Subcutaneous abdominal adipose tissue (tissue), 5 donors: ENCODE data around the gene RBMS1.

ENCODE experiments used
- H3K27ac ChIP-seq: one replicate; pipeline ENCODE4 v1.7.0; 2013; ENCODE audit warnings: low read depth, mild to moderate bottlenecking, inconsistent platforms, low read length, moderate library complexity
- H3K27me3 ChIP-seq, 5 donors: one replicate each; pipeline ENCODE4 v1.7.0; 2013; ENCODE audit warnings: low read length in 5 of 5, inconsistent platforms in 1 of 5; ENCODE audit not compliant: control insufficient read depth in 5 of 5, insufficient read depth in 4 of 5
- H3K36me3 ChIP-seq, 5 donors: one replicate each; pipeline ENCODE4 v1.7.0; 2013; ENCODE audit warnings: low read length in 5 of 5; ENCODE audit not compliant: control insufficient read depth in 5 of 5, insufficient read depth in 5 of 5
- H3K4me1 ChIP-seq, 5 donors: one replicate each; pipeline ENCODE4 v1.7.0; 2013; ENCODE audit warnings: low read length in 5 of 5, mild to moderate bottlenecking in 3 of 5, moderate library complexity in 1 of 5; ENCODE audit not compliant: control insufficient read depth in 5 of 5, insufficient read depth in 5 of 5
- H3K4me3 ChIP-seq, 5 donors: one replicate each; pipeline ENCODE4 v1.7.0; 2013; ENCODE audit warnings: low read length in 5 of 5, low read depth in 1 of 5
- H3K9ac ChIP-seq, 5 donors: one replicate each; pipeline ENCODE4 v1.7.0; 2013; ENCODE audit warnings: low read length in 5 of 5, mild to moderate bottlenecking in 4 of 5, moderate library complexity in 3 of 5
- H3K9me3 ChIP-seq, 5 donors: one replicate each; pipeline ENCODE4 v1.7.0; 2013; ENCODE audit warnings: low read length in 5 of 5; ENCODE audit not compliant: control insufficient read depth in 5 of 5
- donor health status: healthy.
- donor health status: healthy.
- donor health status: healthy.
- donor health status: healthy.
- donor health status: healthy.

The RBMS1 gene

GRCh38 chr2:160294339-160294803 lies 199.2 kb downstream of the RBMS1 start:
- no peaks in the 10 kb centered on the region for H3K27me3 ChIP-seq
- H3K27ac ChIP-seq = peak overlapping the region; percentile 76
- H3K9ac ChIP-seq = no peak overlapping the region
- H3K4me3 ChIP-seq = no peak overlapping the region
- no peaks in the 10 kb centered on the region for H3K9me3 ChIP-seq
- H3K4me1 ChIP-seq = peaks cover 3 to 40% (median 33%) of the 10 kb centered on the region in 5 donors
- peaks cover 12 to 34% (median 26%) of the 10 kb centered on the region in 5 donors for H3K36me3 ChIP-seq

- Histone ChIP-seq H3K9me3 (no peaks in the 10 kb centered on the region), H3K36me3 (peaks cover 8 to 26% (median 21%) of the 10 kb centered on the region in 5 donors), H3K9ac (peak overlapping the region in 1 of 5 donors; percentile 4), H3K4me1 (peaks cover 3 to 45% (median 35%) of the 10 kb centered on the region in 5 donors), H3K4me3 (no peak overlapping the region), H3K27ac (peak overlapping the region; percentile 76), H3K27me3 (no peaks in the 10 kb centered on the region)
Observed at GRCh38 chr2:160293391-160294091, 200.1 kb downstream of the RBMS1 start.

DNA sequence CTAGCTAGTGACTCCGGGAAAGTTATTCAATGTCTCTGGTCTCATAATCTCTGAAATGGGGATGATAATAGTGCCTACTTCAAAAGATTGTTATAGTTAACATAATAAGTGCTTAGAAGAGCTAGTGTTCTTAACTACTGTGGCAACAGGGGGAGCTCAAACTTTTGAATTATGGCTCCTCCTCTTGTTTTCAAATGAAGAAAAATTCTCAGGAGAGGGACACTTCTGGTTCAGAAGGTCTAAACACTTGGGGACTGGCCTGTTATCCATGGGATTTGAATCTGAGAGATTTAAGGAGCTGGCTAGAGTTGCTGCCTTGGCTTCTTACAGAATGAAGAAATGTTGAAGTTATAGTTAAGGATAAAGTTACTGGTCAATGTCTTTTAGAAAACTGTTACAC lies 201.4 kb downstream of the RBMS1 start:
- Histone ChIP-seq H3K27me3 (no peaks in the 10 kb centered on the region), H3K9me3 (no peaks in the 10 kb centered on the region), H3K9ac (peak overlapping the region in 2 of 5 donors; percentile 4 to 34), H3K27ac (peak overlapping the region; percentile 76), H3K36me3 (peaks cover 0 to 19% (median 14%) of the 10 kb centered on the region in 5 donors), H3K4me3 (no peak overlapping the region), H3K4me1 (peaks cover 3 to 46% (median 35%) of the 10 kb centered on the region in 5 donors)

- Histone ChIP-seq H3K27me3 (no peaks in the 10 kb centered on the region), H3K4me3 (no peak overlapping the region), H3K4me1 (peaks cover 3 to 46% (median 35%) of the 10 kb centered on the region in 5 donors), H3K9me3 (no peaks in the 10 kb centered on the region), H3K9ac (no peak overlapping the region), H3K36me3 (peaks cover 4 to 15% (median 12%) of the 10 kb centered on the region in 5 donors), H3K27ac (peak overlapping the region; percentile 20)
Observed at GRCh38 chr2:160291382-160291781, 202.2 kb downstream of the RBMS1 start.

DNA sequence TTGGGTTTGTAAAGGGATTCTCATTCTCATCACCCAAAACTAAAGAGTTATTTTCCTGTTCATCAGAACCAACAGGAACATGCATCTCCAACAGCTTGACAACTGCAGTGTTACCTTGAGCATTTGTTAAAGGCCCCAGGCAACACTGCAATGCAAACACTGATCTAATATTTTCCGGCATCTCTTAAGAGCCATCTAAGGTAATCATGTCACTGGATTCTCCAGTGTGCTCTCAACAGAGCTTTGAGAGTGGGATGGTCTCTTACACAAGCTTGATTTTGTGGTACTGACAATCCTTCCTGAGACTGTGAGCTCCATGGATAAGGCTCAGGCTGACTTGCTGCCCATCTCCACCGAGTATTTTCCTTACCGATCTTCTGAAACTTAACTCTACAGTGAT lies 203.0 kb downstream of the RBMS1 start:
- no peak overlapping the region for H3K9ac ChIP-seq
- H3K4me1 ChIP-seq = peaks cover 3 to 46% (median 35%) of the 10 kb centered on the region in 5 donors
- no peaks in the 10 kb centered on the region for H3K9me3 ChIP-seq
- no peaks in the 10 kb centered on the region for H3K27me3 ChIP-seq
- H3K36me3 ChIP-seq = peaks cover 6 to 19% (median 10%) of the 10 kb centered on the region in 5 donors
- peak overlapping the region; percentile 20 for H3K27ac ChIP-seq
- no peak overlapping the region for H3K4me3 ChIP-seq

DNA sequence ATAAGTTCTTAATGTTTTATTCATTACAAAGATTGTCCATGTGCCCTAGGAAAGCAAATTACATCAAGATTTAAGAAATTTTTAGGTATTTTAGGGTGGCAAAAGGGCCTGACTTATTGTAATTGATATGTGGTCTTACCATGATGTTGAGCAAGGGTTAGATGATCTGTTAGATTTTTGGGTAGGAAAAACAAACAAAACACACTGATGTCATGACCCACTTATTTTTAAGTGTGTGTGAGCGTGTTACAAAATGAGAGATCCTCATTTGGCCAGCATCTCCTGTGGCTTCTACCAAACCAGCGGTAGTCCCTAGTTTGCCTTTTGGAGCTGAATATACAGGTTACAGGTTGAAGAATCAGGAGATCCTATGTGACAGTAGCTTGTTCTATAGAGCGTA lies 203.8 kb downstream of the RBMS1 start:
- H3K9ac ChIP-seq = no peak overlapping the region
- H3K27ac ChIP-seq = peak overlapping the region; percentile 38
- H3K36me3 ChIP-seq = peaks cover 10 to 24% (median 13%) of the 10 kb centered on the region in 5 donors
- no peaks in the 10 kb centered on the region for H3K27me3 ChIP-seq
- H3K4me1 ChIP-seq = peaks cover 3 to 41% (median 31%) of the 10 kb centered on the region in 5 donors
- H3K9me3 ChIP-seq = no peaks in the 10 kb centered on the region
- no peak overlapping the region for H3K4me3 ChIP-seq

GRCh38 chr2:160289126-160289525 lies 204.5 kb downstream of the RBMS1 start:
- peaks cover 17 to 31% (median 20%) of the 10 kb centered on the region in 5 donors for H3K36me3 ChIP-seq
- no peak overlapping the region for H3K4me3 ChIP-seq
- no peaks in the 10 kb centered on the region for H3K9me3 ChIP-seq
- no peak overlapping the region for H3K9ac ChIP-seq
- peak overlapping the region; percentile 38 for H3K27ac ChIP-seq
- peaks cover 3 to 34% (median 28%) of the 10 kb centered on the region in 5 donors for H3K4me1 ChIP-seq
- no peaks in the 10 kb centered on the region for H3K27me3 ChIP-seq

- peak overlapping the region; percentile 26 for H3K27ac ChIP-seq
- no peak overlapping the region for H3K4me3 ChIP-seq
- H3K27me3 ChIP-seq = no peaks in the 10 kb centered on the region
- no peaks in the 10 kb centered on the region for H3K9me3 ChIP-seq
- peaks cover 0 to 26% (median 20%) of the 10 kb centered on the region in 5 donors for H3K4me1 ChIP-seq
- H3K9ac ChIP-seq = no peak overlapping the region
- peaks cover 24 to 36% (median 25%) of the 10 kb centered on the region in 5 donors for H3K36me3 ChIP-seq
Observed at GRCh38 chr2:160288324-160288723, 205.3 kb downstream of the RBMS1 start.

- Histone ChIP-seq H3K4me1 (peaks cover 0 to 20% (median 14%) of the 10 kb centered on the region in 5 donors), H3K36me3 (peaks cover 21 to 39% (median 33%) of the 10 kb centered on the region in 5 donors), H3K27me3 (no peaks in the 10 kb centered on the region), H3K4me3 (no peak overlapping the region), H3K27ac (no peak overlapping the region), H3K9me3 (no peaks in the 10 kb centered on the region), H3K9ac (no peak overlapping the region)
Observed at GRCh38 chr2:160287476-160287875, 206.1 kb downstream of the RBMS1 start.

DNA sequence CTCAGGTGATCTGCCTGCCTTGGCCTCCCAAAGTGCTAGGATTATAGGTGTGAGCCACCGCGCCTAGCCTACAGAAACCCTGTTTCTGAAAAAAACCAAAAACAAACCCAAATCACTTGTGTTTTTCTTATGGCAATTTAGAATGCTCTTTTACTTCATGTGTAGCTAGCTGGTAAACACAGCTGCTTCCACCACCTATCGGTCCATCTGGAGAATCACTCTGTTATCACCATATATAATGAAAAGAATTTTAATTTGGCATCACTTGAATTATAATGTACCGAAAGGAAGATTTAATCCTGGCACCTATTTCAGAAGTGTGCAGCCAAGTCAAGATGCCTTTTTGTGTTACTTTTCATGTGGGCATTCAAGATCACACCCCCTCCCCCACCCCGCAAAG lies 207.1 kb downstream of the RBMS1 start:
- Histone ChIP-seq H3K27me3 (no peaks in the 10 kb centered on the region), H3K4me1 (peaks cover 0 to 20% (median 14%) of the 10 kb centered on the region in 5 donors), H3K9me3 (no peaks in the 10 kb centered on the region), H3K4me3 (no peak overlapping the region), H3K27ac (no peak overlapping the region), H3K9ac (no peak overlapping the region), H3K36me3 (peaks cover 21 to 44% (median 34%) of the 10 kb centered on the region in 5 donors)
